HG03103 (cell line): Measurements from ENCODE around the gene RASGRP4.
A peak's percentile ranks its signal among the peaks of the same experiment; 100 is the strongest.
"Not testable (repeated sequence)": the region's sequence is repeated elsewhere in the genome, so short reads cannot be mapped to it uniquely, and the experiment has no call there.

Experiments
- ATAC-seq: cut with Tn5 transposase; IDR thresholded peaks from one replicate; pipeline ENCODE4 v1.9.1; 2021; ENCODE audit warnings: low read depth; ENCODE audit not compliant: unreplicated experiment

The RASGRP4 gene

DNA sequence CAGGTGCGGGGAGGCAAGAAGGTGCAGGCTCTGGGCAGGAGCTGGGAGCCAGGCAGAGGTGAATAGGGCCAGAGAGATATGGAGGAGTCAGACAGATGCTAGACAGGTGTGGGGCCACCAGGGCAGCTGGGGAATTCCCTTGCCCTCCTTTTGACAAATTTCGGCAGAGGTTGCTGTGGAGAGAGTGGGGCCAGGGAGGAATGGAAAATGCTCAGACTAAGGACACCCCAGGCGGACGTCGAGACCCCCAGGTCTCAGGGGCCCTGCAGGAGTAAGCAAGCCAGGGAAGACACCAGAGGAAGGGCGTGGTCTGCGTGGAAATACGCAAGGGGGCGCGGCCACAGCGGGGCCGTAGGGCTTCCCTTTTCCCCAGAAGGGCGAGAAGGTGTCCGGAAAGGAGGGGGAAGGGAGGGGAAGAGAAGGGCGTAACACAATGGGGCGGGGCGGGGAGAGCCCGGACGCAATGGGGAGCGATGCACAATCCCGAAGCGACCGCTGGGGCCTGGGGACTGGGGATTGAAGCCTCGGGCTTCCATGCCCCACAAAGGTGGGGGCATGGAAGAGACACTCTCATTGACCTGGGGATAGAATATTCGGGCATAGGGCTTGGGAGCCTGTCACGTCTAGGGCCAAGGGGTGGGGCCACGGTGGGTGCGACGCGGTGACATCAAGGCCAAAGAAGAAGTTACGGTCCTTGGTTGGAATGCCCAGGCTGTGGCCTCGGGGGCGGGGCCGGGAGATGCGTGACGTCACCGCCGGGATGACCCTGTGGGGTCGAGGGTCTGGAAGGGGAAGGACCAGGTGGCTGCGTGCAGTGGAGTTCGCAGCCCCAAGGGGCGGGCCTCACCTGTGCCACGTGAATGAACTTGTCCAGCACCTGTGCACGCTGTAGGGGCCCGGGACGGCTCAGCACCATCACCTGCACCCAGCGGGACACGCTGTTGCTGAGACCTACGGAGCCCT lies 8.2 kb downstream of the RASGRP4 start:
- ATAC-seq = no peak

DNA sequence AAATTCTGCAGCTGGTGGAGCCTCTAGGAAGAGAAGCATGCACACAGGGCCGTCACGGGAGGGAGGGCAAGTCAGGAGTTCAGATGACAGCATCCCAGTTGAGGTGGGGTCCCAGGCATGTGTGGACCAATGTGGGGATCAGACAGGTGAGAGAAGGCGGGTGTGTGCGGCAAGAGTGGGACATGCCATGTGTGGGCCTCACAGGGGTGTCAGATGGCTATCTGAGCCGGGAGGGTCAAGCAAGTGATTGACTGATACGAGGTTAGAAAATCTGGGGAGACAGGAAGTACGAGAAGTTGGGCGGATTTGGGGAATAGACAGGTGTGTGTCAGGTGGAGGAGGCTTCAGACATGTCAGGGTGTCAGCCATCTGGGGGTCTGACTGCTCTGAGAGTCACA lies 8.9 kb downstream of the RASGRP4 start:
- no peak for ATAC-seq

DNA sequence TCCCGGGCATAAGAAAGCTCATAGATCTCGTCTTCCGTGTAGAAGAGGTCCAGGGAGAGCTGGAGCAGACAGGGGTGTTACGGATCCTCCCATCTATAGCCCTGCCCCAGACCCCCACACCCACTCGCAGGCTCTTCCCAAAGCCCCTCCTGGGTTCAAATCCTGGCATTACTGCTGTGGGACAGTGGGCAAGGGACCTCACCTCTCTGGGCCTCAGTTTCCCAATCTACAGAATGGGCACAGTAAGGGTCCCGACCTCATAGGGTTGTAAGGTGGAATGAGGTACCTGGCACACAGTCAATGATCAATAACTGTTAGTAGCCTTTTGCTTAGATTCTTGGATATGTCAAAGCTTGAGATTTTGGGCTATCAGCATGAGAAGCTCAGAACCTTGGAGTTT lies 12.6 kb downstream of the RASGRP4 start:
- no peak for ATAC-seq

DNA sequence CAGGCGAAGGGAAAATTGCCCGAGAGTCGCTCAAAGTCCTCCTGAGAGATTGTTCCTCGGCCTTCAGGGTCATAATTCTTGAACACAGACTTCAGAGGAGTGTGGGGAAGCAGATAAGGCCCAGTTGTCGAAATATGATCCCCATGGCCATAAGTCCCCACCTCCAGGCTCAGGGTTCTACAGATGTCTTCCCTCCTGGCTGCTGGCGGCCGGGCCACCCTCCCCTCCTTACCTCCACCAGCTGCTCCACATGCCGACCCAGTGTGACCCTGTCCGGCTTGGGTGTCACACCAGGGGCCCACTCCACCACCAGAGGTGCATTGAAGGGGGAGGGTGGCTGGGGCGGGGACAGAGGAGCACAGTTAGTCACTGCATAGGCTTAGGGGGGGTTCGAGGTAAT lies 13.1 kb downstream of the RASGRP4 start:
- no peak for ATAC-seq

DNA sequence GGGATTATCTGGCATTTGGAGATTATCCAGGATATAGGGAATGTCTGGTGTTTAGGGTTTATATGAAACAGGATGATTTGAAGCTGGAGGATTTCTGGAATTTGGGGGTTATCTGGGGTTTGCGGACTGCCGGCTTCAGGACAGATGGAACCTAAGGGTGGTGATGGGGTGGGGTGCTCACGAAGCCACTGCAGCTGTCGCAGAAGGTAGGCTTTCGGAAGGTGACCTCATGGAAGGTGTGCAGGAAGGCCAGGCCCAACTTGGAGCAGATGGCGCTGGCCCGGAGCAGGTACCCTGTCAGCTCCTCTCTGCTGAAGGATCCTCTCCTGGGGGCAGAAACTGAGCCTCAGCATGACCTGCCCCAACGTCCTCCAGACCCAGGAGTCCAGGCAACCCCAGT lies 13.5 kb downstream of the RASGRP4 start:
- ATAC-seq = no peak

DNA sequence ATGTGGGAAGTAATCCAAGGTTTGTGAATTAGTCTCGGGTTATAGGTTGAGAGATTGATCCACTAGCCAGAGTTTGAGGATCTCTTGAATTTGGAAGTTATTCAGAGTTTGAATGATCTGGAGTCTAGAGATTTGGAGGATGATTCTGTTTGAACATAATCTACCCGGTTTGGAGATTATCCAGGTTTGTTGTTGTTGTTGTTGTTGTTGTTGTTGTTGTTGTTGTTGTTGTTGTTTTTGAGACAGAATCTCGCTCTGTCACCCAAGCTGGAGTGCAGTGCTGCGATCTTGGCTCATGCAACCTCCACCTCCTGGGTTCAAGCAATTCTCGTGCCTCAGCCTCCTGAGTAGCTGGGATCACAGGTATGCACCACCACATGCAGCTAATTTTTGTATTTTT lies 14.1 kb downstream of the RASGRP4 start:
- not testable (repeated sequence) for ATAC-seq

DNA sequence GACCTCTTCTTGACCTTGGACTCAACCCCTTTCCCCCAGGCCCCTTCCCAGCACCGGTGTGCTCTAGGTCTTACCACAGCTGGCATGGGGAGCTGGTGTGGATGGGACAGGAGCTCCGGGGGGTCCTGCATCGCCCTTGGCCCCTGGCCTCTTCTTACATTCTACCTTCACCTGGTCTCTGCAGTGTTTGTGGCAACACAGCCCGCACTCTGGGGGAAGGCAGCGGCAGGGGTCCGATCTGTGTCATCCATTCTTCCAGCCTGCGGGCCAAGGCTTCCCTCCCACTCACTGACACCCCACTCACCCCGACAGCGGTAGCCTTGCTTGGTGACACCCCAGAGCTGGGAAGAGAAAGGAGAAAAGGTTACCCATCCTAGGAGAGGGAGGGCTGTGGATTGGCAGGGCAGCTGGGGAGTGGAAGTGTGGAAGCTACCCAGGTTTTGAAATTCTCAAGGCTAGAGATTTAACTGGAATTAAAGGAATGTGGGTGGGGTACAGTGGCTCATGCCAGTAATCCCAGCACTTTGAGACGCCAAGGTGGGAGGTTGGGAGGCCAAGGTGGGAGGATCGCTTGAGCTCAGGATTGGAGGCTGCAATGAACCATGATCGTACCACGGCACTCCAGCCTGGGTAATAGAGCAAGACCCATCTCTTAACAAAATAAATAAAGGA lies 14.8 kb downstream of the RASGRP4 start:
- no peak for ATAC-seq

DNA sequence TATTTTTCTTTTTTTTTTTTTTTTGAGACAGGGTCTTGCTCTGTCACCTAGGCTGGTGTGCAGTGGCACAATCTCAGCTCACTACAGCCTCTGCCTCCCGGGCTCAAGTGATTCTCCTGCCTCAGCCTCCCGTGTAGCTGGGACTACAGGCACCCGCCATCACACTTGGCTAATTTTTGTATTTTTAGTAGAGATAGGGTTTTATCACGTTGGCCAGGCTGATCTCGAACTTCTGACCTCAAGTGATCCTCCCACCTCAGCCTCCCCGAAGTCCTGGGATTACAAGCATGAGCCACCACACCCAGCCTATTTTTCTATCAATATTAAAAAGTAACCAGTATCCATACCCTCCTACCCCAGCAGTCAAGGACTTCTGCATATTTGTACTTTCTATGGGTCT lies 15.6 kb downstream of the RASGRP4 start:
- not testable (repeated sequence) for ATAC-seq

DNA sequence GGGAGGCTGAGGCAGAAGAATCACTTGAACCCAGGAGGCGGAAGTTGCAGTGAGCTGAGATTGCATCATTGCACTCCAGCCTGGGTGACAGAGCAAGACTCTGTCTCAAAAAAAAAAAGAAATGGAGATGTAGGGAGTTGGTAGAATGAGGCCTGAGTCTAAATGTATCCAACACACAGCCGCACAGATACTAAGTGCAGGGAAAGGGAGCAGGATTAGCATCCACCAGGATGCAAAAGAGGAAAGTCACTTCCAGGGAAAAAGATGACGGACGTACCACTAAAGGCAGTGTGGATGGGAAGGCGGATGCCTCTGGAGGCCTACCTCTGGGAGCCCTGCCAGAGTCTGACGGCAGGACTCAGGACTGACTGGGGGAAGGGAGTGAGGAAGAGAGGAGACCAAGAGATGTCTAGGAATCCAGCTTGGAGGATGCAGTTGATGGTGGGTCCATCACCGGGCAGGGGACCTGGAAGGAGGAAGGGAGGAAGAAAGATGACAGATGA lies 16.3 kb downstream of the RASGRP4 start:
- no peak for ATAC-seq

DNA sequence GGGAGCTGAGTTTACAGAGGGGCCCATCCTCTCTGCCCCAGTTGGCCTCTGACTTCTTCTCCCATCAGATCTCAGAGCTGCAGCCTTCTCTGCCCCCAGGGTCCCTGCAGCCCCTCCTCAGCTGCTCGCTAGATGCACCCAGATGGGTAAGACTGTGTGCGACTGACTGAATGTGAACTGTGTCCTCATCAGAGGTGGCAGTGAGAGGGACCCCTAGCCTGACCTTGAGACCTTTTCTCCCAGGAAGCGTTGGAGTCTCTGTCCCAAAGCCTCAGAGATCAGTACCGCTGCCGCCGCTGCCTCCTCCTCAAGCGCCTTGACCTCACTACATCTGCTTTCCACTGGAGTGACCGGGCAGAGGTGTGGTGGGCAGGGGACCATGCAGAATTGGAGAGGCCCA lies 20.7 kb downstream of the RASGRP4 start:
- no peak for ATAC-seq

DNA sequence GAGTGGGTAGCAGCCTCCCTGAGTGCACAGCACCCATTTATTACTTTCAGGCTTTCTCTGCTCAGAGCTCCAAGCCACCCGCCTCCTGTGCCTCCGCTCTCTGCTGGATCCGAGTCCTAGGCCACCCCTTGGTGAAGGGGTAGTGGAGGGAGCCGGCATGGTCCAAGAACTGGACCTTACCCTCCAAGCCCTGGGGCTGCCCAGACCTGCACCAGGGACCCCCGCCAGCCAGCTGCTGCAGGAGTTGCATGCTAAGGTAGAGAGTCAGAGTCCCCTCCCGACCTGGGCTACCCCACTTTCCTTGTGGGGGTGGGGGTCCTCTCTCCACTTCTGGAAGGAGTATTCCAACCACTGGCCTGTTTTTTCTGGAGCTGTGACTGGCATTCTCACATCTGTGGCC lies 21.2 kb downstream of the RASGRP4 start:
- no peak for ATAC-seq

DNA sequence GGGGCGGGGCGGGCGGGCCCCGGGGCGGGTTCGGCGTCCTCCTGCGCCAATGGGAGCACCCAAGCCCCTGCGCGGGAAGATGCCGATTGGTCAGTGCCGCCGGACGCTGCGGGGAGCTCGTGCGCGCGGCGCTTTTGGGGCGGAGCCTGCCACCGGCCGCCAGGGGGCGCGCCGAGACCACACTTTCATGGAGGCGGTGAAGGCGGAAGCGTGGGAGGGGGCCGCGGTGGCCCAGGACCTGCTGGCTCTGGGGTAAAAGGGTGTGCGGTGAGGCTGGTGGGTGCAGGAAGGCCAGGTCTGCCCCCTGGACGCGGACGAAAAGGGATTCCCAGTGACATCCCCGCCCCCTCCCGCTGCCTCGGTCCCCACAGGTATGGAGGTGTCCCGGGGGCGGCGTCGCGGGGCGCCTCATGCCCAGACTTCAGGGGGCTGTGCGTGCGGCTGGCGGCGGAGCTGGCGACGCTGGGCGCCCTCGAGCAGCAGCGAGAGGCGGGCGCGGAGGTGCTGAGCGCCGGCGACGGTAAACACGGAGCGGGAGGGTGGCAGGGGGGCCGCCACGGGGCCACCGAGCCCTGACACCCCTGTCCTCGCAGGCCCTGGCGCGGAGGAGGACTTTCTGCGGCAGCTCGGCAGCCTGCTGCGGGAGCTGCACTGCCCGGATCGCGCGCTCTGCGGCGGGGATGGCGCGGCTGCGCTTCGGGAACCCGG lies 22.9 kb downstream of the RASGRP4 start, which contains the start of gene FAM98C:
Gene FAM98C (plus strand): TSS at position 127 of the 708 bp plus-strand sequence. CDS start 61 bp downstream, at position 188.
- ATAC-seq = peak; percentile 71

DNA sequence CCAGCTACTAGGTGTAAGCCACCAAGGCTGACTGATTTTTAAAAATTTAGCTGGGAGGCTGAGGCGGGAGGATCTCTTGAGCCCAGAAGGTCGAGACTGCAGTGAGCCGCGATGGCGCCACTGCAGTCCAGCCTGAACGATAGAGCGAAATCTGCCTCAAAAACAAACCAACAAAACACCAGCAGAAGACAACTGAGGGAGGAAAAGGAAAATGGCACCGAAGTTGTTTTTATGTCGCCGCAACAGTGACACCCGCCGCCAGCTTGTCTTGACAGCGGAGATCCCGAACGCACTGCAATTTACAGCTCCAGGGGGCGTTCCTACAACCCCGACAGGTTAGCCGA lies 23.4 kb downstream of the RASGRP4 start:
- ATAC-seq = no peak

DNA sequence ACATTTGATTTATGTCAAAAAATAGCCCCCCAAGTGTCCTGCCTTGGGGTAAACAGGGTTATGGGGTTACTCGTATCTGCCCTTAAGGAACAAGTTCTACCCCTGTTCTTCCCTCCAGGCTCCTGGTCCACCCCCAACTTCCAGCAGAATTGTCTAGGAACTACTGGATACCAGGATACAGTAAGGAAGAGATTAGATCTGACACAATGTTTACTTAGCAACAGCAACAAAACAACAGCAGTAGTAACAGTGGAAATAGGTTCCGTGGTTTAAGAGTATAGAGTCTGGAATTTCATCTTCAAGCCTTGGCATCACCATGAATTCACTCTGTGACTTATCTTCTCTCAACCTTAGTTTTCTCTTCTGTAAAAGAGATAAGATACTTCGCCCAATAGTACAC lies 24.9 kb downstream of the RASGRP4 start:
- no peak for ATAC-seq

DNA sequence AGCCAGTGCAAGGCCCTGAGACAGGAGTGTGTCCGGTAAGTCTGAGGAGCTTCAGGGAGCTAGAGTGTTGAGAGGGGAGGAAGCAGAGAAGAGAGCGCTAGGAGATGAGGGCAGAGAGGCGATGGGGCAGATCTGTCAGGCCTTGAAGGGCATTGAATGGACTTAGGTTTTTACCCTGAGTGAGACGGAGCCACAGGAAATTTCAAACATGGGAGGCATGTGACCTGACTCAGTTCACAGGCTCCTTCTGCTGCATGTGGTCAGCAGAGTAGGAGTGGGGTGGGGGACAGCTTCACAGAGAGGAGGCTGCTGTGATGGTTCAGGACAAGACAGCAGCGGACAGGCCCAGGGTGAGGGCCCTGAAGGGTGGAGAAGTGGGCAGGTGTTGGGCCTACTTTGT lies 25.7 kb downstream of the RASGRP4 start:
- ATAC-seq = no peak

DNA sequence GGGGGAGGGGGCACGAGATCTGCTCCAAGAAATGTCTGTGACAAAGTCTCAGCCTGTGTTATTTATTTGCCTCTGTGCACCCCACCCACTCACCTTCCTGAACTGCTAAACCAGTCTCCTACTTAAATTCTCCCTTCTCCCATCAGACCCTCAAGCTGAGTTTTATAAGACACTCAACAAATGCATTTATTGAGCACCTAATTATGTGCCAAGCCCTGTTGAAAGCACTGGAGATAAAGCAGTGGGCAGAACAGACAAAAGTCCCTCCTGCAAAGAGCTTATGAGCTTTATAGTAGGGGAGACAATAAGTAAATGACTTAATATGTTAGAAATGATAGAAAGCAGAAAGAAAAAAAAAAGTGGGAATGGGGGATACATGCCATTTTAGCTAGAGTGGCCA lies 26.5 kb downstream of the RASGRP4 start:
- no peak for ATAC-seq

DNA sequence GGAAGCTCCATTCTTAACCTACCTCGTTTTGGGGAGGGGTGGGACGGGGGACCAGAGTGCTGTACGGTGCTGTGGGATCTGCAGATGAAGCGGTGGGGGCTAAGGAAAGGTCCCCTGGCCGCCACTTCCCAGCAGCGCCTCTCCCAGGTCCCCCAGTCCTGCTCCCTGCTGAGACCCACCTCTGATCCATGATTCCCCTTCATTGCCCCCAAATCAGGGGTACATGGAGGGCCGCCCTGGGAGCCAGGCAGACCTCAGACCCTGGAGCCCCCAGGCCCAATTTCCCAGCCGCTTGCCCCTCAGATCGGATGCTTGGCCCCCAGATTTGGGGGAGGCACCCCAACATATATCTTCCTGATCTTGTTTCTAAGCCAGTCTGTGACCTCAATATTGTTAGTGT lies 26.9 kb downstream of the RASGRP4 start:
- no peak for ATAC-seq

DNA sequence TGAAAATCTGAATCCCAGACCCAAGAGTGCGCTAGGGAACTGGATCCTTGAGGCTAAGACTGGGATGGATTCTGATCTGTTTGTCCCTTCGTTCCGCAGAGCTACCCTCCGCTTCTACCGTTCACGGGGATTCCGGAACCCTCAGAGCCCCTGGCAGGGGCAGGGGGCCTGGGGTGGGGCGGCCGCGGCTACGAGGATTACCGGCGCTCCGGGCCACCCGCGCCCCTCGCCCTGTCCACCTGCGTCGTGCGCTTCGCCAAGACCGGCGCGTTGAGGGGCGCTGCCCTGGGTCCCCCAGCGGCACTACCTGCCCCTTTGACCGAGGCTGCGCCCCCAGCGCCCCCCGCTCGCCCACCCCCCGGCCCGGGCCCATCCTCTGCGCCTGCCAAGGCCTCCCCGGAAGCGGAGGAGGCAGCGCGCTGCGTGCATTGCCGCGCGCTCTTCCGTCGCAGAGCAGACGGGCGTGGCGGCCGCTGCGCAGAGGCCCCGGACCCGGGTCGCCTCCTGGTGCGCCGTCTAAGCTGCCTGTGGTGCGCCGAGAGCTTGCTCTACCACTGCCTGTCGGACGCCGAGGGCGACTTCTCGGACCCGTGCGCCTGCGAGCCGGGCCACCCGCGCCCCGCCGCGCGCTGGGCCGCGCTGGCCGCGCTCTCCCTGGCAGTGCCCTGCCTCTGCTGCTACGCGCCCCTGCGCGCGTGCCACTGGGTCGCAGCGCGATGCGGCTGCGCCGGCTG lies 30.5 kb downstream of the RASGRP4 start:
- no peak for ATAC-seq

DNA sequence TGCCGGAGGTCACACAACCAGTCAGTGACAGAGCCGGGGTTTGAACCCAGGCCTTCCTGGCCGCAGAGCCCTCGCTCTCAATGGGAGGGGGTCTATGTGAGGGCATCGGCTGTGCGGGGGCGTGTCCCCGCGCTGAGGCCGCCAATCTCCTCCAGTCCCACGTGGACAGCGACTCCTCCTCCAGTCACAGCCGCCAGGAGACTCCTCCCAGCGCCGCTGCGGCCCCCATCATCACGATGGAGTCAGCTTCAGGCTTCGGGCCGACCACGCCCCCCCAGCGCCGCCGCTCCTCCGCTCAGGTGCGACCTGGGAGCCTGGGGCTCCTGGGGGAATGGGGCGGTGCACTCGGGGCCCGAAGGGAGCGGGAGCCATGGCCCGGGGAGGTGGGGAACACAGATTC lies 31.5 kb downstream of the RASGRP4 start:
- ATAC-seq = no peak

DNA sequence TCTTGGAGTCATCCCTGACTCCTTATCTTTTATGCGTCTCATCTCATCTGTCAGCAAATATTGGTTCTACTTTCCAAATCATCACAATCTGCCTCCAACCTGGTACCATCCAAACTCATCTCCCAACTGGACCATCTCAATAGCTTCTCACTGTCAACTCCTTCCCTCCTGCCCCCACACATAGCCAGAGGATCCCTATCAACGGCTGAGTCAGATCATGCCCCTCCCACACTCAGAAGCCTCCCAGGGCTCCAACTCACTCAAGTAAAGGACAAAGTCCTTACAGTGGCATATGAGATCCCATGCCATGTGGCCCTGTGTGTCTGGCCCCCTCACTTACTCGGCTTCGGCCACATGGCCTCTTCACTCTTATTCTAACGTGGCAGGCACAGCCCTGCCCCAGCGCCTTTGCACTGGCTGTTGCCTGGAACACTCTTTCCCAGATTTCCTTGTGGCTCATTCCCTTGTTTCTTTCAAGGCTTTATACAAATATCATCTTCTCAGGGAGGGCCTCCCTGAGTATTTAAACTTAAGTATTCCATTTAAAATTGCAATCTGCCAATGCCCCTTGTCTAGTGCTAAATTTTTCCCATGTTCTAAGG lies 33.2 kb downstream of the RASGRP4 start:
- ATAC-seq = no peak
